Embryonic facial prominence (tissue), 1 donor: ENCODE data around the gene ADGRG3.

Experiments
- DNase-seq: peaks from one replicate; pipeline ENCODE4 v3.0.0-alpha.2; 2016; ENCODE audit errors: extremely low spot score

The ADGRG3 gene

GRCh38 chr16:57630931-57631845, 36.9 kb upstream of the ADGRG3 start:
- DNase-seq: no peak

DNA sequence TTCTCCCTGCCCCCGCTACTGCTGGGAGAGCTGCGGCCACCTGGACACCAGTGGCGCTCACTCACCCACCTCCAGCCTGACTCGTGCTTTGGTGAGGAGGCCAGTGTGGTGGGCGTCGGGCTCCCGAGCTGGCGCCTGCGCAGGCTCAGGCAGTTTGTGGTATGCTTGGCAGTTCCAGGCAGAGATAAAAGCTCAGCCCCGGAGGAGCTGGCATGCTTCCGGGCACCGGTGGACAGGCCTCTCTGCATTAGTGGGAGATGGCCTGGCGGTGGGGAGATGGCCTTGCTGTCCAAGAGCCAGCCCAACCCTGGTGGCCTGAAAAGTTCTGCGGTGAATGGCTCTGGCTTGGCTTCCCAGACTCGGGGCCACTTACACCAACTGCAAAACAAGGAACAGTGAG, 35.5 kb upstream of the ADGRG3 start:
- DNase-seq: no peak

GRCh38 chr16:57633383-57634064, 34.6 kb upstream of the ADGRG3 start:
- no peak for DNase-seq

- no peak for DNase-seq
Measured at GRCh38 chr16:57634171-57634570, 33.9 kb upstream of the ADGRG3 start.

DNA sequence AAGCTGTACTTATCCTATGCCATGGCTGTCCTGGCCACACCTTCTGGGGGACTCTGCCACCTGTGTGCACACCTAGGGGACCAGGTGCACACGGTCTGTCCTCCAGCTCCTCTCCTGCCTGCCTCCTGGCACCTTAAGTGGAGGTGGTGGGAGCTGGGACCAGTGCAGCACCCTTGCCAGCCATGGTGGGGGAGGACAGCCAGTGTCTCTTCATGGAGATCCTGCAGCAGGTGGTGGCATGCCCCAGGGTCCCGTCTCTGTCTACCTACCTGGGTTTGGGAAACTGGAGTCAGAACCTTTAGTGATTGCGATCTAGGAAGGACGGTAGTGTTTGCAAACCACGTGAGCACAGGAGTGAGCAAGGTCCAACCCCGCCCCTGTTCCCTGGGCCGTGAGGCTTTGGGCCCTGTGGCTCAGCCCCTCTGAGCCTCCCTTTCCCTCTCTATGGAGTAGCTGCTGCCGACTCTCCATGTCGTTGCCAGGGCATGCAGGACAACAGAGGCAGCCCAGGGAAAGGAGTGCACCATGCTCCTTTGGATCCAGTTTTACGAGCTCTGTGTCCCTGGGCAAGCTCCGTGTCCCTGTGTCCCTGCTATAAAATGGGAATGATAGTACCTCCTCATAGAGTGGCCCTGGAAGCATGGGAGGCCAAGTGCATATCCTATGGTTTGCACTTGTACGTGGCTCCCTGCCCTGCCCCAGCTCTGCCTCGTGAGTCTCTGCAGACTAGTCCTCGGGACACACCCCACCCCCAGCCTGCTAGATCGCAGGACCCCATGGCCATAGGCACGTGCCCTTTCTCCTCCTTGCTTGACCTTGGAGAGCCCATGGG, 32.6 kb upstream of the ADGRG3 start:
- DNase-seq: no peak

GRCh38 chr16:57636184-57636583, 31.9 kb upstream of the ADGRG3 start:
- no peak for DNase-seq

GRCh38 chr16:57637020-57637419, 31.1 kb upstream of the ADGRG3 start:
- no peak for DNase-seq

DNA sequence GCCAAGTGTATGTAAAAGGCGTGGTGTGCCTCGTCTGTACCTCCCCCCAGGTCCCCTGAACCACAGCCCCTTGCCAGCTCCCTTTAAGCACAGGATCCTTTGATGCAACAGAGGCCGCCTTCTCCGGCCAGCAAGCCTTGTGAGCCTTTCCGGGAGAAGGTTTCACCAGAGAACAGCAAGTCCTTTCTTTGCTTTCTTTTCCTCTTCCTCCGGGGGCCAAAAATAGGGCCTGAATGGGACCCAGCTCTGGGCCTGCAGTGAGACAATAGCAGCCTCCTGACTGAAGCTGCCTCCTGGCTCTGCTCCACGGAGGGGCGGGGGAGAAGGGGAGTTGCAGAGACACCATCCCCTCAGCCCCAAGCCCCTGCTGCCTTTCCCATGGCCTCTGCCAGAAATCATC, 30.7 kb upstream of the ADGRG3 start:
- no peak for DNase-seq

DNA sequence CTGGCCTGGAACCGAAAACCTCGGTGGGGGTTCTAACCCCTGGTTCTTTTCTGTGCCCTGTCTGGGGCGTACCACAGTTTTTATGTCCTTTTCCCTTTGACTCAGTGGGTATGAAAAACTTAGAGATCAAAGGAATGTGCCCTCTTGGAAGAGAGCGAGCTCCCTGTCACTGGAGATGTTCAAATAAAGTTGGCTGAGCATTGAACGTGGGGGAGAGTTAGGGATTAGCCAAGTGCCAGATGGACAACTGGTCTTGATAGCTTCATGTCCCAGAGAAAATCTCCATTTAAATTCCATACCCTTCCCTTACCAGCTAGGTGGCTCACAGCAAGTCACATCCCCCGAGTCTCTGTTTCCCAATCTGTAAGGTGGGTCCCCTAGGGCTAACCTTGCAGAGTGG, 30.1 kb upstream of the ADGRG3 start:
- no peak for DNase-seq

GRCh38 chr16:57638381-57638780, 29.7 kb upstream of the ADGRG3 start:
- DNase-seq: no peak

- DNase-seq: peak; percentile 43
Measured at GRCh38 chr16:57639172-57639887, 28.8 kb upstream of the ADGRG3 start.

DNA sequence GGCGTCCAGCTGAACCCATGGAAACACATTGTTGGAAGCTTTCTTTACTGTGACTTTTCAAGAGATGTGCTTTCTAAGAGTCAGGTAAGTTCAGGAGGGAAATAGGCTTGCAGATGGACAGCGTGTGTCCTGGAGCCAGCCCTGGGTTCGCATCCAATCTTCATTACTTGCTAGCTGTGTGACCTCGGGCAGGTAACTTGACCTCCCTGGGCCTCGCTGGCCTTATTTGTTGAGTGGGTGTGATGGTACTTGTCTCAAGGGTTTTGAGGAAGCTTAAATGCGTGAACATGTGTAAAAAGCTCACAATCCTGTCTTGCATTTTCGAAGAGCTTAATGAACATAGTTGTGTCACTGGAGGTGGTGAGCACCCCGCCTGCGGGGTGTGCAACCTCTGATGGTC, 27.9 kb upstream of the ADGRG3 start:
- no peak for DNase-seq

GRCh38 chr16:57640612-57641011, 27.5 kb upstream of the ADGRG3 start:
- no peak for DNase-seq

GRCh38 chr16:57642160-57643135, 25.7 kb upstream of the ADGRG3 start:
- no peak for DNase-seq

DNA sequence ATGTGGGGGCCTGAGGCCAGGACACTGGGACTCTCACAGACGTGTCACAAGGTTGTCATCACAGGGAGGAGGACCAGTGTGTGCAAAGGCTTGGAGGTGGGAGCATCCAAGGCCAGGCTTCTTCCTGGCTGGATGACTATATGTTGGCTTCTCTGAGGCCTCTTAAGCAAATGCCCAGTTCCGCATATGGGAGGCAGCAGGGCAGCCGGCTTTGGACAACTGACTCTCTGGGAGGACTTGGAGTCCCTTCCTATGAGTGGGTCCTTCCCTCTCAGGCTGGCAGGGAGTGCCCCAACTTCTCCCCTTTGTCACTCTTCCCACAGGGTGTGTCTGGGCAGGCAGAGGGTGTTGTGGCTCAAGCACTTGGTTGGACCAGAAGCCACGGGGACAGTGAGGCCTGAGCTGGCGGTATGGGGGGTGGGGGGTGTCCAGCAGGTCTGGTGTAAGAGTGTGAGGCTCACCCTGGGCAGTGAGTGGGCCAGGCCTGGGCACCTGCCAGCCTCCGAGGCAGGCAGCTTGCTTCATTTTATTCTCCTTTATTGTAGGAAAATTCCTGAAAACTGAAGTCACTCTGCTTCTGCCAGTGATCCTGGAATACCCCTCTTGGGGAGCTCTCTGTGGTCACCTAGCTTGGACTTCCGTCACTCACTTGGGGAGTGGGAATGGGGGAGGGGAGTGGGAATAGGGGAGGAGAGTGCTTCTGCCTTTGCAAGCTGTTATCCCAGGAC, 24.8 kb upstream of the ADGRG3 start:
- no peak for DNase-seq

DNA sequence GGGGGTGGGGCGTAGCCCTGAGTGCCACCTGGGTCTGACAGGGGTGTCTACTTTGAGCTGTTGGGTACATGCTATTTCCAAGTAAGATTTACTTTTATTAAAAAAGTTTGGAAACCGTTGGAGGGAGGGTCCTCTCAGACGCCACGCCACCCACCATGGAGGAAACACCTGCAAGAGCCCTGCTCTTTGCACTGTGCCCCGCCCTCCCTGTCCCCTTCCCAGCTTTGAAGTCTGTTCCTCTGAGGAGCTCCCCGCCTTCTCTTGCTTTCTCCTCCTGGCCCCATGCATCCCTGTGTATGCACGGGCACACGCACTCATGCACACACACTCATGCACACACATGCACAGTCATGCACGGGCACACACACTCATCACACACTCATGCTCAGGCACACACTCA, 24.2 kb upstream of the ADGRG3 start:
- DNase-seq: no peak

DNA sequence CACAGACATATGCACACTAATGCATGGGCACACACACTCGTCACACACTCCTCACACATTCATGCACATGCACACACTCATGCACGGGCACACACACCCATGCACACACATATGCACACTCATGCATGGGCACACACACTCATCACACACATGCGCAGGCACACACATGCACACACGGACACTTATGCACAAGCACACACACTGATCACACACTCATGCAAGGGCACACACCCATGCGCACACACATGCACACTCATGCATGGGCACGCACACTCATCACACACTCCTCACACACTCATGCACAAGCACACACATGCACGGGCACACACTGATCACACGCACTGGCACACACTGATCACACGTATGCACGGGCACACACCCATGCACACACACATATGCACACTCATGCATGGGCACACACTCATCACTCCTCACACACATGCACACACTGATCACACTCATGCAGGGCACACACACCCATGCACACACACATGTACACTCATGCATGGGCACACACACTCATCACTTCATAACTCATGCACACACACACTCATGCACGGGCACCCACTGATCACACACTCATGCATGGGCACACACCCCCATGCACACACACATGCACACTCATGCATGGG, 23.6 kb upstream of the ADGRG3 start:
- no peak for DNase-seq

- no peak for DNase-seq
Measured at GRCh38 chr16:57645169-57645568, 22.9 kb upstream of the ADGRG3 start.

GRCh38 chr16:57645691-57646387, 22.3 kb upstream of the ADGRG3 start:
- DNase-seq: no peak
